Hepatocyte (in vitro differentiated cells): ENCODE measurements around the gene KCNMA1. TPM values are rescaled to one million over a fixed set of nuclear protein-coding genes. Genes with fewer than 3 reads are reported as not detected.

Experiments used
- DNase-seq: peaks from one replicate; pipeline ENCODE4 v3.0.0-alpha.2; 2016; ENCODE audit warnings: low spot score
- H2AFZ ChIP-seq: fragments of 200-600 bp; sonication (generic); 2 replicates; pipeline ENCODE4 v1.6.0; 2016; ENCODE audit warnings: antibody characterized with exemption, mild to moderate bottlenecking
- H3K27ac ChIP-seq: fragments of 200-600 bp; sonication (generic); 2 replicates; pipeline ENCODE4 v1.5.1; 2016; ENCODE audit warnings: mild to moderate bottlenecking
- H3K27me3 ChIP-seq: fragments of 200-600 bp; sonication (generic); 2 replicates; pipeline ENCODE4 v1.6.1; 2016
- H3K36me3 ChIP-seq: fragments of 200-600 bp; sonication (generic); replicated peaks from 2 replicates; pipeline ENCODE4 v1.5.1; 2016; ENCODE audit warnings: low read depth; ENCODE audit not compliant: insufficient read depth
- H3K4me1 ChIP-seq: fragments of 200-600 bp; sonication (generic); 2 replicates; pipeline ENCODE4 v1.5.1; 2016; ENCODE audit warnings: mild to moderate bottlenecking, moderate library complexity; ENCODE audit not compliant: insufficient read depth
- H3K4me2 ChIP-seq: fragments of 200-600 bp; sonication (generic); 2 replicates; pipeline ENCODE4 v1.6.0; 2016
- H3K4me3 ChIP-seq: fragments of 200-600 bp; sonication (generic); 2 replicates; pipeline ENCODE4 v1.5.1; 2016; ENCODE audit warnings: mild to moderate bottlenecking
- H3K79me2 ChIP-seq: fragments of 200-600 bp; sonication (generic); 2 replicates; pipeline ENCODE4 v1.6.0; 2017; ENCODE audit warnings: mild to moderate bottlenecking
- H3K9me2 ChIP-seq: fragments of 200-600 bp; sonication (generic); replicated peaks from 2 replicates; pipeline ENCODE4 v1.6.0; 2017; ENCODE audit warnings: mild to moderate bottlenecking; ENCODE audit not compliant: insufficient read depth
- H3K9me3 ChIP-seq: fragments of 200-600 bp; sonication (generic); 2 replicates; pipeline ENCODE4 v1.5.1; 2016; ENCODE audit warnings: low read depth, mild to moderate bottlenecking
- H4K20me1 ChIP-seq: fragments of 200-600 bp; sonication (generic); 2 replicates; pipeline ENCODE4 v1.6.0; 2016; ENCODE audit warnings: mild to moderate bottlenecking; ENCODE audit not compliant: insufficient read depth, poor library complexity, severe bottlenecking
- EZH2 ChIP-seq: fragments of 200-600 bp; sonication (generic); IDR thresholded peaks from 2 replicates; pipeline ENCODE4 v1.6.1; 2016; ENCODE audit warnings: antibody characterized with exemption, mild to moderate bottlenecking, borderline replicate concordance
- EZH2phosphoT487 ChIP-seq: fragments of 200-600 bp; sonication (generic); IDR thresholded peaks from one replicate; pipeline ENCODE4 v1.6.1; 2018; ENCODE audit warnings: antibody characterized with exemption, mild to moderate bottlenecking, low read depth, moderate library complexity; ENCODE audit not compliant: unreplicated experiment, severe bottlenecking
- WGBS: methylation state at CpG from one replicate; pipeline ENCODE4 v1.1.6; 2016; ENCODE audit warnings: low lambda C conversion rate; ENCODE audit errors: missing lambda C conversion rate; 5-methylcytosine and 5-hydroxymethylcytosine counted together
- polyA plus RNA-seq: library from polyadenylated mRNA; unstranded; fragments of >200 nt; fragmentation: Nextera tagmentation; extraction: Ambion mirVana; gene quantifications from 2 replicates; pipeline ENCODE4 v1.2.1, GENCODE V29; 2016
- total RNA-seq: library from RNA; depleted of rRNA; stranded (reverse); fragments of >200 nt; gene quantifications from 2 replicates; pipeline ENCODE4 v1.2.3, GENCODE V29; 2014
- TF ChIP-seq, protein P1 (sequence below): fragments of 200-600 bp; sonication (generic); IDR thresholded peaks from 2 replicates; pipeline ENCODE4 v1.5.1; 2016; ENCODE audit warnings: antibody characterized with exemption, mild to moderate bottlenecking; ENCODE audit not compliant: poor library complexity

KCNMA1 gene
- total and polyA plus RNA-seq, 2 experiments from 2014 or later, result 42.6 to 73.3 TPM

DNA sequence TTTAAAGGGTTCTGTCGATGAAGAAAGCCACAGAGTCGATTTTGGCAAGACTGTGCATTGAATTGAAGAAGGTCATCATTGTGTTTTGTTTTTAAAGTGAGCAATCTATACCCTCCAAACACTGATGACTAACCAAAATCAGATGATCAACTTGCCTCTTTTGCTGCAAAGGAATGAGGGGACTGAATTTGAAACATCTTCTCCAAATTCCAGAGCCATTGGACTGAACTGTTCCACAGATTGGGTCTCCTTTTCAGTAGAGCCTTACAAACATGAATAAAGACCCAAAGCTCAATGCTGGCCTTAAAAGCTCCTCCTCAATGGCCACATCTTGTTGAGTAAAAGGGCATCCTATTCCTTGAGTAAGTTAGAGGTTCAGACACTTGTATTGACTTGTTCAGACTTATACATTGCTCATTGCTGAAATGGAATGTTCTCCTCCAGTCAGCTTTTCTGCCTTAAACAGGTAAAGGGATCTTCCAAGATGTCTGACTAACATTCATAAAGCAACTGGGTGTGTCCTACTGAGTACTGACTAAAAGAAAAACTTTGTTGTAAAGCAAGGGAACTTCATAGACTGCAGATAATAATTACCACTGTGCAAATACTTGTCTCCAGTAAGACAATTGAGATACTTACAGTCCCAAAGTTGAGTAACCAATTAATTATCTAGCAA, 630.6 kb downstream of the KCNMA1 start:
- Histone ChIP-seq H3K79me2 (no peaks in the 10 kb centered on the region), H3K27me3 (no peaks in the 10 kb centered on the region), H3K9me3 (no peaks in the 10 kb centered on the region), H2AFZ (no peak overlapping the region), H3K4me3 (no peak overlapping the region), H3K36me3 (no peaks in the 10 kb centered on the region), H3K27ac (no peak overlapping the region), H3K4me2 (no peak overlapping the region), H3K9me2 (no peaks in the 10 kb centered on the region), H4K20me1 (no peaks in the 10 kb centered on the region), H3K4me1 (no peaks in the 10 kb centered on the region)
- DNase-seq, result no peak
- TF ChIP-seq EZH2phosphoT487 (no peak), EZH2 (no peak)
- TF ChIP-seq, protein P1, sequence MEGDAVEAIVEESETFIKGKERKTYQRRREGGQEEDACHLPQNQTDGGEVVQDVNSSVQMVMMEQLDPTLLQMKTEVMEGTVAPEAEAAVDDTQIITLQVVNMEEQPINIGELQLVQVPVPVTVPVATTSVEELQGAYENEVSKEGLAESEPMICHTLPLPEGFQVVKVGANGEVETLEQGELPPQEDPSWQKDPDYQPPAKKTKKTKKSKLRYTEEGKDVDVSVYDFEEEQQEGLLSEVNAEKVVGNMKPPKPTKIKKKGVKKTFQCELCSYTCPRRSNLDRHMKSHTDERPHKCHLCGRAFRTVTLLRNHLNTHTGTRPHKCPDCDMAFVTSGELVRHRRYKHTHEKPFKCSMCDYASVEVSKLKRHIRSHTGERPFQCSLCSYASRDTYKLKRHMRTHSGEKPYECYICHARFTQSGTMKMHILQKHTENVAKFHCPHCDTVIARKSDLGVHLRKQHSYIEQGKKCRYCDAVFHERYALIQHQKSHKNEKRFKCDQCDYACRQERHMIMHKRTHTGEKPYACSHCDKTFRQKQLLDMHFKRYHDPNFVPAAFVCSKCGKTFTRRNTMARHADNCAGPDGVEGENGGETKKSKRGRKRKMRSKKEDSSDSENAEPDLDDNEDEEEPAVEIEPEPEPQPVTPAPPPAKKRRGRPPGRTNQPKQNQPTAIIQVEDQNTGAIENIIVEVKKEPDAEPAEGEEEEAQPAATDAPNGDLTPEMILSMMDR, result no peak
- WGBS, result 95% methylated on average over 2 of the region's 2 CpGs

DNA sequence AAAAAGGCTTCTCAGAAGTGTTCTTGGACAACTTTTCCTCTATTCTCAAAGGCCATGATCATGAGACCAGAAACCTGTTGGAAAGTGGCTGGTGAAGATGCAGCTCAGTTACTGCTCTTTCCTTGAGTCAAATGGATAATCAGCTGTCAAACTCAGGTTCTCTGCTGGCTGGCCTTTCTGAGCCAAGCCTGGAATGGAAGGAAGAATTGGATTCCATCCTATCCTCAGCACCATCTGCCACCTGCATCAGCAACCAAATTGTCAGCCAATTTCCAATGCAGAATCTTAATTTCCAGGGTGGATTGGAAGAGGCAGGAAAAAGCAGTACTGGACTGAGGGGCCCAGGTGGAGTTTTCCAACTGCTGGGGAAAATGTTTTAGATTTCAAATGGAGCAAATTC, 631.7 kb downstream of the KCNMA1 start:
- Histone ChIP-seq H3K4me3 (no peak overlapping the region), H3K27ac (no peak overlapping the region), H3K79me2 (no peaks in the 10 kb centered on the region), H3K9me2 (no peaks in the 10 kb centered on the region), H3K4me1 (no peaks in the 10 kb centered on the region), H3K9me3 (no peaks in the 10 kb centered on the region), H4K20me1 (no peaks in the 10 kb centered on the region), H3K27me3 (no peaks in the 10 kb centered on the region), H2AFZ (no peak overlapping the region), H3K36me3 (no peaks in the 10 kb centered on the region), H3K4me2 (no peak overlapping the region)
- TF ChIP-seq EZH2, result no peak
- TF ChIP-seq EZH2phosphoT487, result no peak
- TF ChIP-seq, protein P1, result no peak
- DNase-seq, result no peak

DNA sequence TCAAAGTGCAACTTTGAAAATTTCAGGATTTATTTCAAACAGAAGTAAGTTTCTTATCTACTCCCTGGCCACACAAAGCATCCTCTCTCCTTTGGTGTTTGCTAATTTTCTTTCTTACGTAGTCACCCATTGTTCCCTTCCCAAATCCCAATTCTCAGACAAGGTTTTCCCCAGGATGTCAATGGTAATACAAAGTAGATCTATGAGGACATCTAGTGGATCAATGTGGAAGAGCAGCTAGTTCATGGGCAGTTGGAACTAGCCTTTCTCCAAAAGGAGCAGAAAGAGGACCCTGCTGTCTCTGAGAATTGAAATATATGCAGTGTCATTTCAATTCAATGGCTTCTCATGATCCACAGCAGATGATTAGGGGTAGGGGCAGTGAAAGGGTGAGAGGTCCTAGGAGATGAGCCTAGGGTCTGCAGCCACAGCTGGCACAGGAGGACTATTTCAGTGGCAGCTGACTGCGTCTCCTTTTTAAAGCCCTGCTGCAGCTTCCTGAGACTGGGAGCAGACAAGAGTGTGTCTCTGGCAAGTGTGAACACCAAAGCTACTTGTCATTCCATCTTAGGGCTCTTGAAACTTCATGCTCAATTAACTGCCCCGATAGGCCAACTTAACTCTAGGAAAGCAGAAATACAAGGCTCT, 632.6 kb downstream of the KCNMA1 start:
- Histone ChIP-seq H3K27ac (no peak overlapping the region), H3K9me2 (no peaks in the 10 kb centered on the region), H3K4me3 (no peak overlapping the region), H2AFZ (no peak overlapping the region), H4K20me1 (no peaks in the 10 kb centered on the region), H3K4me2 (no peak overlapping the region), H3K27me3 (no peaks in the 10 kb centered on the region), H3K79me2 (no peaks in the 10 kb centered on the region), H3K9me3 (no peaks in the 10 kb centered on the region), H3K36me3 (no peaks in the 10 kb centered on the region), H3K4me1 (no peaks in the 10 kb centered on the region)
- TF ChIP-seq EZH2, result no peak
- TF ChIP-seq, protein P1, result peak; percentile 83
- WGBS, result 59% methylated on average over 3 of the region's 3 CpGs
- peak; percentile 66 for DNase-seq
